SK-N-SH (cell line): ENCODE results near the gene SNX20. TPM values are rescaled to one million over a fixed set of nuclear protein-coding genes. Genes with fewer than 3 reads are reported as not detected.

ENCODE experiments used
- CTCF ChIA-PET: fragments of 300-600, 350-600 bp; formaldehyde crosslinking; extraction: SDS; loops from one replicate; lab custom pipeline; 2021; lab: Yijun Ruan, JAX
- POLR2A ChIA-PET: fragments of 350-600 bp; sonication (Branson Sonifier 250); formaldehyde crosslinking; extraction: SDS; loops from one replicate; lab custom pipeline; 2020; ENCODE audit warnings: antibody characterized with exemption, inconsistent platforms; lab: Yijun Ruan, JAX
- DNase-seq: peaks from one replicate; pipeline ENCODE4 v3.0.0; 2012
- H2AFZ ChIP-seq: fragments of 200-600 bp; sonication (generic); 2 replicates; pipeline ENCODE4 v1.8.1; 2016; ENCODE audit warnings: antibody characterized with exemption, mild to moderate bottlenecking, low read depth
- H3F3A ChIP-seq: fragments of 200-600 bp; sonication (generic); replicated peaks from 2 replicates; pipeline ENCODE3; 2016; ENCODE audit warnings: antibody characterized with exemption, mild to moderate bottlenecking; ENCODE audit not compliant: insufficient read depth
- H3K27ac ChIP-seq, 2 experiments: fragments of 200-500 bp in 1 of 2; fragments of 200-600 bp in 1 of 2; sonication (Bioruptor generic) in 1 of 2; sonication (generic), shearing (Covaris generic) in 1 of 2; 2 replicates each; pipeline versions ENCODE4 v1.5.1 to v1.6.1; 2014 to 2016; ENCODE audit warnings: low read depth in 2 of 2, inconsistent platforms in 1 of 2, low read length in 1 of 2, mild to moderate bottlenecking in 1 of 2, mixed read lengths in 1 of 2
- H3K27me3 ChIP-seq: fragments of 200-600 bp; sonication (generic), shearing (Covaris generic); 2 replicates; pipeline ENCODE4 v1.6.1; 2016; ENCODE audit warnings: mixed run types; ENCODE audit not compliant: insufficient read depth
- H3K36me3 ChIP-seq, 2 experiments: fragments of 200-500 bp in 1 of 2; fragments of 200-600 bp in 1 of 2; sonication (Bioruptor generic) in 1 of 2; sonication (generic) in 1 of 2; replicated peaks in 1 of 2; 2 replicates each; pipeline versions ENCODE3 to v1.5.1; 2014 to 2016; ENCODE audit warnings: low read length in 1 of 2, mild to moderate bottlenecking in 1 of 2; ENCODE audit not compliant: insufficient read depth in 2 of 2, control insufficient read depth in 1 of 2
- H3K4me1 ChIP-seq, 2 experiments: fragments of 200-500 bp in 1 of 2; fragments of 200-600 bp in 1 of 2; sonication (Bioruptor generic) in 1 of 2; sonication (generic), shearing (Covaris generic) in 1 of 2; 2 replicates each; pipeline versions ENCODE4 v1.5.1 to v1.6.1; 2014 to 2016; ENCODE audit warnings: low read depth in 1 of 2, low read length in 1 of 2, mixed run types in 1 of 2; ENCODE audit not compliant: insufficient read depth in 2 of 2, control insufficient read depth in 1 of 2
- H3K4me2 ChIP-seq: fragments of 200-600 bp; sonication (generic), shearing (Covaris generic); 2 replicates; pipeline ENCODE4 v1.6.1; 2017; ENCODE audit warnings: mixed run types
- H3K4me3 ChIP-seq, 2 experiments: fragments of 200-500 bp in 1 of 2; fragments of 200-600 bp in 1 of 2; sonication (Bioruptor generic) in 1 of 2; sonication (generic), shearing (Covaris generic) in 1 of 2; 2 replicates each; pipeline versions ENCODE4 v1.5.1 to v1.8.1; 2014 to 2016; ENCODE audit warnings: low read depth in 2 of 2, inconsistent platforms in 1 of 2, low read length in 1 of 2, mild to moderate bottlenecking in 1 of 2, mixed read lengths in 1 of 2, moderate library complexity in 1 of 2
- H3K79me2 ChIP-seq: fragments of 200-600 bp; sonication (generic); 2 replicates; pipeline ENCODE4 v1.8.1; 2017; ENCODE audit warnings: mild to moderate bottlenecking; ENCODE audit not compliant: insufficient read depth
- H3K9ac ChIP-seq: fragments of 200-600 bp; sonication (generic); 2 replicates; pipeline ENCODE4 v1.6.1; 2017; ENCODE audit warnings: mixed run types
- H3K9me2 ChIP-seq: fragments of 200-600 bp; sonication (generic); 2 replicates; pipeline ENCODE4 v1.6.1; 2017; ENCODE audit warnings: mixed run types
- H3K9me3 ChIP-seq: fragments of 200-600 bp; sonication (generic); 2 replicates; pipeline ENCODE4 v1.6.1; 2017; ENCODE audit warnings: mixed run types, mild to moderate bottlenecking, moderate library complexity
- H4K20me1 ChIP-seq: fragments of 200-600 bp; sonication (generic); 2 replicates; pipeline ENCODE4 v1.6.1; 2017; ENCODE audit warnings: mild to moderate bottlenecking, mixed run types; ENCODE audit not compliant: insufficient read depth
- ELF1 ChIP-seq: IDR thresholded peaks from 2 replicates; pipeline ENCODE4 v1.4.0; 2012
- EZH2phosphoT487 ChIP-seq: fragments of 200-600 bp; sonication (generic); IDR thresholded peaks from 2 replicates; pipeline ENCODE4 v1.6.1; 2017; ENCODE audit warnings: low read depth, mixed run types, mild to moderate bottlenecking, antibody characterized with exemption, moderate library complexity, borderline replicate concordance
- FOXJ3 ChIP-seq: sonication (generic); formaldehyde crosslinking; IDR thresholded peaks from 2 replicates; pipeline ENCODE4 v1.5.1; 2020; ENCODE audit warnings: mild to moderate bottlenecking, missing genetic modification reagents
- JUND ChIP-seq: IDR thresholded peaks from 2 replicates; pipeline ENCODE4 v1.4.0; 2012
- MAX ChIP-seq: IDR thresholded peaks from 2 replicates; pipeline ENCODE4 v1.4.0; 2012; ENCODE audit warnings: low read depth
- NRF1 ChIP-seq: IDR thresholded peaks from 2 replicates; pipeline ENCODE4 v1.6.1; 2012; ENCODE audit warnings: low read depth, mild to moderate bottlenecking, low read length
- PBX3 ChIP-seq: IDR thresholded peaks from 2 replicates; pipeline ENCODE4; 2012
- RAD21 ChIP-seq: IDR thresholded peaks from 2 replicates; pipeline ENCODE4 v1.6.1; 2012; ENCODE audit warnings: mild to moderate bottlenecking, low read length
- SIN3A ChIP-seq: IDR thresholded peaks from 2 replicates; pipeline ENCODE4 v1.6.1; 2012; ENCODE audit warnings: low read depth, mild to moderate bottlenecking, low read length, moderate library complexity, borderline replicate concordance
- TAF1 ChIP-seq: IDR thresholded peaks from 2 replicates; pipeline ENCODE4 v1.6.1; 2012; ENCODE audit warnings: low read depth, mild to moderate bottlenecking, low read length, moderate library complexity, borderline replicate concordance
- TCF12 ChIP-seq: IDR thresholded peaks from 2 replicates; pipeline ENCODE4 v1.4.0; 2012
- TEAD4 ChIP-seq: IDR thresholded peaks from 2 replicates; pipeline ENCODE4 v1.4.0; 2012; ENCODE audit warnings: mild to moderate bottlenecking, borderline replicate concordance; ENCODE audit not compliant: insufficient read depth
- YY1 ChIP-seq: IDR thresholded peaks from 2 replicates; pipeline ENCODE4 v1.4.0; 2012; ENCODE audit warnings: low read depth, mild to moderate bottlenecking
- WGBS: methylation state at CpG from one replicate; pipeline ENCODE4 v1.1.6; 2017; ENCODE audit warnings: low lambda C conversion rate; 5-methylcytosine and 5-hydroxymethylcytosine counted together
- polyA plus RNA-seq, 3 experiments: library from polyadenylated mRNA; depleted of rRNA; stranded (reverse); fragments of >200 nt; gene quantifications; 2 replicates each; pipeline ENCODE4 v1.2.3, GENCODE V29; 2012
- TF ChIP-seq, protein P1 (sequence below): IDR thresholded peaks from 2 replicates; pipeline ENCODE4 v1.4.0; 2012; ENCODE audit warnings: low read depth, borderline replicate concordance

Gene SNX20
- polyA plus RNA-seq, 1 of the 3 experiments (the other 2 are of a cell fraction): not detected

- Histone ChIP-seq H3K4me2 (no peak overlapping the region), H3K79me2 (no peaks in the 10 kb centered on the region), H3K9me2 (no peaks in the 10 kb centered on the region), H3K9ac (no peak overlapping the region), H3K4me3 (no peak overlapping the region), H2AFZ (no peak overlapping the region), H3K27ac (no peak overlapping the region), H3K4me1 (no peaks in the 10 kb centered on the region; a peak in 1 of 4 replicates), H3K36me3 (no peaks in the 10 kb centered on the region), H3F3A (no peaks in the 10 kb centered on the region), H4K20me1 (no peaks in the 10 kb centered on the region), H3K9me3 (no peaks in the 10 kb centered on the region), H3K27me3 (no peaks in the 10 kb centered on the region; the same call in 1 of the 2 replicates)
- POLR2A ChIA-PET: interaction anchor here (0.6 kb wide), 1 partner anchor 22 kb away, joined by 3 read pairs; no protein-coding TSS in a partner anchor
- whole genome bisulfite sequencing: 57% methylated on average over 11 of the region's 11 CpGs
- CTCF ChIA-PET: interaction anchor here (0.6 to 1.2 kb wide), 4 partner anchors 8 to 121 kb away, joined by 3 to 4 read pairs (median 3); no protein-coding TSS in a partner anchor
- no peak for DNase-seq
- TF ChIP-seq ELF1 (no peak), NRF1 (no peak), RAD21 (no peak), FOXJ3 (CRISPR knock-in tag) (no peak), PBX3 (no peak), TCF12 (no peak), EZH2phosphoT487 (no peak), JUND (no peak)
- TF ChIP-seq, protein P1, sequence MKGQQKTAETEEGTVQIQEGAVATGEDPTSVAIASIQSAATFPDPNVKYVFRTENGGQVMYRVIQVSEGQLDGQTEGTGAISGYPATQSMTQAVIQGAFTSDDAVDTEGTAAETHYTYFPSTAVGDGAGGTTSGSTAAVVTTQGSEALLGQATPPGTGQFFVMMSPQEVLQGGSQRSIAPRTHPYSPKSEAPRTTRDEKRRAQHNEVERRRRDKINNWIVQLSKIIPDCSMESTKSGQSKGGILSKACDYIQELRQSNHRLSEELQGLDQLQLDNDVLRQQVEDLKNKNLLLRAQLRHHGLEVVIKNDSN: no peak
Measured at GRCh38 chr16:50684823-50685461, 3.8 kb upstream of the SNX20 start.

GRCh38 chr16:50683689-50684374 is 2.7 kb upstream of the SNX20 start:
- no peak overlapping the region for H3K27ac ChIP-seq
- no peaks in the 10 kb centered on the region for H3K36me3 ChIP-seq
- TF ChIP-seq, protein P1: no peak
- TF ChIP-seq EZH2phosphoT487 (no peak), SIN3A (no peak), TCF12 (no peak), MAX (no peak), TEAD4 (no peak), FOXJ3 (CRISPR knock-in tag) (no peak), TAF1 (no peak), YY1 (no peak)
- no peak overlapping the region for H3K4me3 ChIP-seq
- no peaks in the 10 kb centered on the region; a peak in 1 of 4 replicates for H3K4me1 ChIP-seq
- 56% methylated on average over 12 of the region's 14 CpGs for WGBS
- H3K4me2 ChIP-seq: no peak overlapping the region
- no peaks in the 10 kb centered on the region for H3K9me3 ChIP-seq
- POLR2A ChIA-PET: no interaction called here
- DNase-seq: no peak
- no peaks in the 10 kb centered on the region for H3K9me2 ChIP-seq
- no peaks in the 10 kb centered on the region; the same call in 1 of the 2 replicates for H3K27me3 ChIP-seq
- H3F3A ChIP-seq: no peaks in the 10 kb centered on the region
- H2AFZ ChIP-seq: no peak overlapping the region
- no peaks in the 10 kb centered on the region for H3K79me2 ChIP-seq
- CTCF ChIA-PET: interaction anchor here (1.0 kb wide), 1 partner anchor 19 kb away, joined by 4 read pairs; no protein-coding TSS in a partner anchor
- no peaks in the 10 kb centered on the region for H4K20me1 ChIP-seq
- H3K9ac ChIP-seq: no peak overlapping the region
